T-helper 1 cell treated with Interleukin-12 subunit alpha and Interleukin-12 subunit beta and Interleukin-4 antibody, amounts not matched to agents 30 ng/mL and 1 ng/mL, for 36 hours (primary cell): ENCODE results near the gene DBP. TPM values are rescaled to one million over a fixed set of nuclear protein-coding genes. Genes with fewer than 3 reads are reported as not detected.
"Not testable (repeated sequence)": the region's sequence is repeated elsewhere in the genome, so short reads cannot be mapped to it uniquely, and the experiment has no call there.

Experiments
- intact Hi-C: fragments of 100-400 bp; cut with micrococcal nuclease; formaldehyde crosslinking; loops from one replicate; pipeline ENCODE4 v1.15.1; 2024
- total RNA-seq: library from RNA; stranded (reverse); gene quantifications from 2 replicates; pipeline ENCODE4 v1.2.3, GENCODE V29; 2022

The DBP gene
- total RNA-seq, result 6.4 and 8.0 TPM in 2 replicates

DNA sequence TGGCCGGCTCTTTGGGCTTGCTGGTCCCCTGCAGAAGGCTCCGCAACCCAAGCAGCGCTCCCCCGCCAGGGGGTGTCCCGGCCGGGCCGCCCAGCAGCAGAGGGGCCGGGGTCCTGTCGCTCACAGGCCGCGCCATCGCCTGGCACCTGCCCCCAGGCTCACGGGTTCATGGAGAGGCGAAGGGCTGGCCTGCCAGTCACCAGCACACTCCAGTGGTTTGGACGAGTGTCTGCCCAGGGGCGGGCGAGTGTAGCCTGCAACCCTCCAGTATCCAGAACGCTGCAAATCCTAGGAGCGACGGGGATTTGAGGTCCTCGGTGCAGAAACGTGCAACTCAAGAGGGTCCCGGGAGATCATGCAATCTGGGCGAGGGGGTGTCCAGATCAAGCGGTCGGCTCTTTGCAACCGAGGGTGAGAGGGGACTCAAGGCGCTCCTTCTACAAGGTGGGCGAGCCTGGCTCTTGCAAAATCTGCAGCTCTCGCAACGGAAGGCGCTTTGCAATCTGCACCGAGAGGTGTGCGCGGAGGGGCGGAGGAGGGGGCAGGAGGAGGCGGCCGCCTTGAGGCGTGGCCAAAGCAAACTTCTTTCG lies at the start of gene DBP:
TSS of gene DBP (minus strand) at position 521 of the 590 bp plus-strand sequence. CDS start at position 136, 385 bp downstream.
- intact Hi-C loops, result loop anchor here (1.0 to 10.0 kb wide), 11 partner anchors 13 to 1382 kb away; partner anchors contain the start of genes C19orf73, CCDC9, CYTH2 and GYS1

DNA sequence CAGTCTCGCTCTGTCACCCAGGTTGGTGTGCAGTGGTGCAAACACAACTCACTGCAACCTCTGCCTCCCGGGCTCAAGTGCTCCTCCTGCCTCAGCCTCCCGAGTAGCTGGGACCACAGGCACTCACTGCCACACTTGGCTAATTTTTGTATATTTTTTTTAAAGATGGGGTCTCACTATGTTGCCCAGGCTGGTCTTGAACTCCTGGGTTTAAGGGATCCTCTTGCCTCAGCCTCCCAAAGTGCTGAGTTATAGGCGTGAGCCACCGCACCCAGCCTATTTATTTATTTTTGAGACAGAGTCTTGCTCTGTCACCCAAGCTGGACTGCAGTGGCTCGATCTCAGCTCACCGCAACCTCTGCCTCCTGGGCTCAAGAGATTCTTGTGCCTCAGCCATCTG lies 49.5 kb upstream of the DBP start:
- intact Hi-C loops, result not testable (repeated sequence)

- intact Hi-C loops, result no loop called here
Measured at GRCh38 chr19:48686088-48686487, 48.9 kb upstream of the DBP start.

GRCh38 chr19:48685583-48685982 lies 48.4 kb upstream of the DBP start:
- intact Hi-C loops, result no loop called here

- intact Hi-C loops, result no loop called here
Measured at GRCh38 chr19:48683349-48683748, 46.2 kb upstream of the DBP start.

DNA sequence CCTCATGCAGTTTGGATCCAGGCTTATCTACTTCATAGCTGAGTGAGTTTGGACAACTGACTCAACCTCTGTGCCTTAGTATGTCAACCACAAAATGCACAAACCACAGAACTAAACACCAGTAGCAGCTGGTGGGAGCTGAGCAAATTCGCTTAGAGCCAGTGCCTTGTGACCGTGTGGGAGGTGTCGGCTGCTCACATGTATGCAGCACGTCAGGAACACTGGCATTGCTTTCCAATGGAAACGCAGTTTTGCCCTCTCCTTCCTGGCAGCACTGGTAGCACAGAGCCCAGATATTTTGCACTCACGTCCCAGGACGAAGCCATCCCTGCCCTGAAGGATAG lies 43.9 kb upstream of the DBP start:
- intact Hi-C loops, result no loop called here

DNA sequence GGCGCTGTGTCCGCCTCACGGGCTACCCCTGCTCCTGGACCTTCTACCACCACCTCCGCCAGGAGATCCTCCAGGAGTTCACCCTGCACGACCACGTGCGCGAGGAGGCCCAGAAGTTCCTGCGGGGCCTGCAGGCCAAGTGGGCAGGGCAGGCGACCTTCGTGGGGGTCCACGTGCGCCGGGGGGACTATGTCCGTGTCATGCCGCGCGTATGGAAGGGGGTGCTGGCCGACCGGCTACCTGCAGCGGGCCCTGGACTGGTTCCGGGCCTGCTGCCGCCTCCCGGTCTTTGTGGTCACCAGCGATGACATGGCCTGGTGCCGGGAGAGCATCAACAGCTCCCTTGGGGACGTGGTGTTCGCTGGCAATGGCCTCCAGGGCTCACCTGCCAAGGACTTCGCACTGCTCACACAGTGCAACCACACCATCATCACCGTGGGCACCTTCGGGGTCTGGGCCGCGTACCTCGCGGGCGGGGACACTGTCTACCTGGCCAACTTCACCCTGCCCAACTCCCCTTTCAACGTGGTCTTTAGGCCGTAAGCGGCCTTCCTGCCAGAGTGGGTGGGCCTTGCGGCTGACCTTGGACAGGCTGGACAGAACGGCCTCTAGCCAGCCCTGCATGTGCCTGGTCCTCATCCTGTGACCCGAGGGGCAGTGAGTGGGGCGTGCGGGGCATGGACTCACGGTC lies 43.4 kb upstream of the DBP start:
- intact Hi-C loops, result no loop called here

GRCh38 chr19:48680006-48680405 lies 42.8 kb upstream of the DBP start:
- intact Hi-C loops, result not testable (repeated sequence)

- intact Hi-C loops, result no loop called here
Measured at GRCh38 chr19:48678201-48678600, 41.0 kb upstream of the DBP start.

- intact Hi-C loops, result no loop called here
Measured at GRCh38 chr19:48676887-48677286, 39.7 kb upstream of the DBP start.

DNA sequence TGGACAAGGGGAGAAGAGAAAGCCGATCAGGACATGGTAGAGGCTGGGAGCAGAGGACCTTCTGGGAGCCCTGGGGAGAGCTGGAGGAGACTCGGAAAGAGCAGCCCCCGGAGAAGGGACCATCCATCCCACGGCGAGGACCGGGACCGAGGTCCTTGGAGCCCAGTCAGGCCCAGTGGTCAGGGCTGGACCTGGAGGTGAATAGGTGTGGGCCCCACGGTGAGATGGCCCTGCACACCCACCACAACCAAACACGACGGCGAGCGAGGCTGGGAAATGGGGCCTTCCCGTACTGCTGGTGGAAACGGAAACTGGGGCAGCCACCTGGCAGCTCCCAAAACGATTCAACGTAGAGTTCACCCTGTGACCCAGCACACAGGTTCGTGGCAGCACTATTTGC lies 39.3 kb upstream of the DBP start:
- intact Hi-C loops, result no loop called here

GRCh38 chr19:48674921-48675824 lies 38.0 kb upstream of the DBP start:
- intact Hi-C loops, result loop anchor here (1.0 kb wide), 3 partner anchors 29 to 64 kb away; partner anchors contain the start of gene CA11

- intact Hi-C loops, result no loop called here
Measured at GRCh38 chr19:48674216-48674809, 37.1 kb upstream of the DBP start.

DNA sequence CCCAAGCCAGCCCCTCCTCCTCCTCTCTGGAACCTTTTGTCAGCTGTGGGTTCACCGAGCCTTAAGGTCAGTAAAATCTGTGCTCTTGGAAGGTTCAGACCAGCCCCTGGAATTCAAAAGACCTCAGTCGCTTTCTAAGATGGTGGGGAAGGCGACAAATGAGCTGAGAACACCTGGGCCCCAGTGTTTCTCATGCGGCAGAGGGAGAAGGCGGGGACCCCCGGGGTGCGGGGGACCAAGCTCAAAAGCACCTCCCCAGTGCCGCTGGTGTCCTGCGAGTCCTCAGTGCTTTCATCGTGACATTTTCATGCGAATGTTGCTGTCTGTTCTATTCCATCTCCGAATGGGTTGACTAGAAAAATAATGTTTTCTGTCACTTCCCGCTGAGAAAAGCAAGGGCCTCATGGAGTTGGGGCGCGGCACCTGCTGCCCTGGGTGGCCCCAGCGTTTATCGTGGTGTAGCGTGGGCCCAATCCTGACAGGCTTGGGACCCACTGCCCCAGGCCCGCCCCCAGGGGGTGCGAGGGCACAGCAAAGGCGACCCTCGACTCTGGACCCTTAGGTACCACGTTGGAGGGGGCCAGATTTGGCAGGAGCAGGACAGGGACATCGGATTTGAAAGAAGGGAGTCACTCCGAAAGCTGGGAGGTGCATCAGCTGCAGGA lies 36.4 kb upstream of the DBP start:
- intact Hi-C loops, result no loop called here

DNA sequence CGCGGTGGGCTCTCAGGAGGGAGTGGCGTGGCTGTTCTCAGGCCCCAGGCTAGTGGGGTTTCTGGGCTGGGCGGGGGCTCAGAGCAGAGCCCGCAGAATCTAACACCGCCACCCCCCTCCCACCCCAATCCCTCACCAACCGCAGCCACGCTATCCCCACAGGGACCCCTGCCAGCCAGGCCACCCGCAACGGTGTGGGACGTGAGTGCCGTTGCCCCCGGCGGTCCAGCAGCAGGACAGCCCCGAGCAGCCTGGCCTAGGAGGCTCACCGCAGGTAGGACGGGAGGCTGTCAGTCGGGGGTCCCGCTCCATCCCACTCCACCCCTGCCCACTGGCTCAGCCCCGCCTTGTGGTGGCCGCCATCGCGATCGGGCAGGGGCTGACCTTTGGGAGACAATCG lies 35.8 kb upstream of the DBP start, which contains the start of gene NTN5:
TSS of gene NTN5 (minus strand) at position 24 of the 400 bp plus-strand sequence. CDS start 2,031 bp downstream, outside the sequence.
- intact Hi-C loops, result no loop called here

DNA sequence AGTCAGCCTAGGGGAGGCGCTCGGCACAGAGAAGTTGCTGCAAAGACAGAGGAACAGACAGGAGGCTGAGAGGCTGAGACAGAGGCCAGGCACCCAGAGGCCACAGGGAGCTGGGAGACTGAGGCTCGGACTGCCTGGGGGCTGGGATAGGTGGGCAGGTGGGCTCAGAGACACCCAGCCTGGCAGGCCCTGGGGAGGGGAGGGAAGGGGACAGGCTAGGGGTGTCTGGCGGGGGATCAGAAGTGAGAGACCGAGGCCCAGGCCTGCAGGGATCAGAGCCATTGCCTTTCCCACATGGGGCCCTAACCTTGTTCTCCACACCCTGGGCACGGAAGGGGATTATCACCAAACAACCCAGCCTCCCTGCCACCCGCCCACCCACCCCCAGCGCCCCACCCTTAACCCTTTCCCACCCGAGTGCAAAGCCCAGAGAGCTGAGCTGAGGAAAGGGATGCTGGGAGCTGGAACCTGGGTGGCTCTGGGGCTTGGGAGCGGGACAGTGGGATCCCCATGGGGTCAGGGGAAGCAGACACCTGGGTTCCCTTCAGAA lies 34.3 kb upstream of the DBP start:
- intact Hi-C loops, result no loop called here

DNA sequence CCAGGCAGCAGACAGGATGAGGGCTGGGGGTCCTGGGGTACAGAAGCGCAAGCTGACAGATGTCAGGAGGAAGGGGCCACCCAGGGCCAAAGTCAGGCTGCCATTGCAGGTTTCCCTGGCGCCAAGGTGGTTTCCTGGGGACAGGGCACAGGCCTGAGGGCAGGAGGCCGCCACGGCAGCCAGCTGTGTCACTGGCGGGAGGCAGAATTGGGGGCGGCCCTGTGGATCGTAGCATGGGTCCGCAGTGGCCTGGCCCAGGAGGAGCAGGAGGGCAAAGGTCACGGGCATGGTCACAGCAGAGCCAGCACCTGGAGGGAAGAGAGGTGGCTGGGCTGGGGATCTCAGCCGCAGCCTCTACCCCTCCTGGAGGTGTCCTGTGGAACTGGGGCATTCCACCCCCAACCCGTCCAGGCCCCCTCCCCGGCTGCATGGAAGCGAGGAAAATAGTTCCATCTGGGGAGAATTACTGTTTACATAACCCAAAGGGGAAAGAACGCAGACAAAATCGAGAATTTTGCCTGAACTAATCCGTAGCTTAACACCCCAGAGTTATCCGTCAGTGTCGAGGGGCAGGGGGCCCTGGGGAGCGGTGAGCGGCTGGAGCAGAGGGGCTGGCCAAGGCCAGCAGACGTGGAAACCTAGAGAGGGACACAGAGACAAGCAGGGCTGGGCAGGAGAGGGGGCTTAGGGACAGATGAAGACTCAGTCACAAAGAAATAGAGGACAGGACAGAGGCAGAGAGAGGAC lies 33.7 kb upstream of the DBP start:
- intact Hi-C loops, result no loop called here

GRCh38 chr19:48669903-48670668 lies 32.9 kb upstream of the DBP start:
- intact Hi-C loops, result no loop called here

- intact Hi-C loops, result no loop called here
Measured at GRCh38 chr19:48668761-48669160, 31.6 kb upstream of the DBP start.
